Neural progenitor cell (in vitro differentiated cells): ENCODE measurements around the gene EHMT1. TPM values are rescaled to one million over a fixed set of nuclear protein-coding genes. Genes with fewer than 3 reads are reported as not detected.
"Not testable (repeated sequence)": the region's sequence is repeated elsewhere in the genome, so short reads cannot be mapped to it uniquely, and the experiment has no call there.

ENCODE experiments used
- DNase-seq: peaks from one replicate; pipeline ENCODE4 v3.0.0-alpha.2; 2016; ENCODE audit warnings: low spot score
- H2AFZ ChIP-seq: fragments of 200-600 bp; sonication (generic); replicated peaks from 2 replicates; pipeline ENCODE4 v1.6.1; 2016; ENCODE audit warnings: antibody characterized with exemption
- H3F3A ChIP-seq: fragments of 200-600 bp; sonication (generic); 2 replicates; pipeline ENCODE4 v1.6.1; 2016; ENCODE audit warnings: antibody characterized with exemption, low read depth
- H3K27ac ChIP-seq: fragments of 200-600 bp; sonication (generic); 2 replicates; pipeline ENCODE4 v1.5.1; 2016; ENCODE audit warnings: mild to moderate bottlenecking
- H3K27me3 ChIP-seq: fragments of 200-600 bp; sonication (generic); 2 replicates; pipeline ENCODE4 v1.6.1; 2016; ENCODE audit warnings: mild to moderate bottlenecking, moderate library complexity
- H3K36me3 ChIP-seq: fragments of 200-600 bp; sonication (generic); 2 replicates; pipeline ENCODE4 v1.5.1; 2016
- H3K4me1 ChIP-seq: fragments of 200-600 bp; sonication (generic); 2 replicates; pipeline ENCODE4 v1.6.1; 2016; ENCODE audit warnings: mixed run types
- H3K4me2 ChIP-seq: fragments of 200-600 bp; sonication (generic); 2 replicates; pipeline ENCODE4 v1.6.1; 2016
- H3K4me3 ChIP-seq: fragments of 200-600 bp; sonication (generic); 2 replicates; pipeline ENCODE4 v1.5.1; 2016
- H3K79me2 ChIP-seq: fragments of 200-600 bp; sonication (generic); 2 replicates; pipeline ENCODE4 v1.6.1; 2016; ENCODE audit warnings: low read depth
- H3K9ac ChIP-seq: fragments of 200-600 bp; sonication (generic); 2 replicates; pipeline ENCODE4 v1.6.1; 2016
- H3K9me3 ChIP-seq: fragments of 200-600 bp; sonication (generic); 2 replicates; pipeline ENCODE4 v1.5.1; 2016; ENCODE audit warnings: low read depth
- H4K20me1 ChIP-seq: fragments of 200-600 bp; sonication (generic); 2 replicates; pipeline ENCODE4 v1.6.1; 2016; ENCODE audit warnings: low read depth
- H3K27ac Mint-ChIP-seq: 3 replicates; pipeline ENCODE4 v1.8.0; 2021; ENCODE audit warnings: mixed read lengths
- H3K27me3 Mint-ChIP-seq: 2 replicates; pipeline ENCODE4 v1.8.0; 2022; ENCODE audit warnings: low read depth, mild to moderate bottlenecking, inconsistent platforms, moderate library complexity, mixed read lengths; ENCODE audit not compliant: insufficient read depth
- H3K36me3 Mint-ChIP-seq: 3 replicates; pipeline ENCODE4 v1.8.0; 2021; ENCODE audit warnings: mixed read lengths
- H3K4me1 Mint-ChIP-seq: 3 replicates; pipeline ENCODE4 v1.8.0; 2021; ENCODE audit warnings: mixed read lengths
- H3K4me3 Mint-ChIP-seq: 3 replicates; pipeline ENCODE4 v1.8.0; 2021; ENCODE audit warnings: mild to moderate bottlenecking, moderate library complexity, mixed read lengths
- H3K9me3 Mint-ChIP-seq: 3 replicates; pipeline ENCODE4 v1.8.0; 2020; ENCODE audit warnings: mixed read lengths
- CTCF ChIP-seq: fragments of 200-600 bp; sonication (generic); IDR thresholded peaks from 2 replicates; pipeline ENCODE4 v1.5.1; 2017; ENCODE audit warnings: antibody characterized with exemption, mild to moderate bottlenecking
- EZH2 ChIP-seq: fragments of 200-600 bp; sonication (generic); IDR thresholded peaks from 2 replicates; pipeline ENCODE4 v1.6.1; 2017; ENCODE audit warnings: antibody characterized with exemption, mild to moderate bottlenecking, moderate library complexity
- EZH2phosphoT487 ChIP-seq: fragments of 200-600 bp; sonication (generic); IDR thresholded peaks from 2 replicates; pipeline ENCODE4 v1.6.1; 2017; ENCODE audit warnings: antibody characterized with exemption
- total RNA-seq: library from RNA; depleted of rRNA; stranded (reverse); fragments of >200 nt; gene quantifications from 2 replicates; pipeline ENCODE4 v1.2.3, GENCODE V29; 2015; ENCODE audit warnings: low replicate concordance

EHMT1 gene
- total RNA-seq, 1 donor from 2014 or later = 47.8 TPM

- Histone ChIP-seq H3K4me3 (no peak overlapping the region), H3K9me3 (no peaks in the 10 kb centered on the region), H2AFZ (no peak overlapping the region), H3K4me2 (no peak overlapping the region), H3K36me3 (no peaks in the 10 kb centered on the region), H3K4me1 (peaks cover 13% of the 10 kb centered on the region), H3K9ac (no peak overlapping the region), H4K20me1 (peaks cover 4% of the 10 kb centered on the region), H3K27ac (no peak overlapping the region), H3K79me2 (peaks cover 46% of the 10 kb centered on the region), H3F3A (peaks cover 25% of the 10 kb centered on the region), H3K27me3 (no peaks in the 10 kb centered on the region)
- Mint-ChIP-seq H3K4me1 (peaks cover 4% of the 10 kb centered on the region), H3K27ac (peak overlapping the region; percentile 10), H3K36me3 (peaks cover 46% of the 10 kb centered on the region), H3K27me3 (peaks cover 8% of the 10 kb centered on the region), H3K4me3 (peak overlapping the region; percentile 6), H3K9me3 (peaks cover 19% of the 10 kb centered on the region)
- DNase-seq = no peak
- TF ChIP-seq EZH2 (no peak), CTCF (no peak), EZH2phosphoT487 (no peak)
These were observed 102.7 kb downstream of the EHMT1 start for GRCh38 chr9:137721479-137721878.

- Histone ChIP-seq H3K36me3 (no peaks in the 10 kb centered on the region), H3F3A (peaks cover 25% of the 10 kb centered on the region), H2AFZ (no peak overlapping the region), H3K9ac (no peak overlapping the region), H3K4me1 (peaks cover 13% of the 10 kb centered on the region), H3K27me3 (no peaks in the 10 kb centered on the region), H4K20me1 (peaks cover 4% of the 10 kb centered on the region), H3K27ac (no peak overlapping the region), H3K4me2 (no peak overlapping the region), H3K79me2 (peaks cover 50% of the 10 kb centered on the region), H3K9me3 (no peaks in the 10 kb centered on the region), H3K4me3 (no peak overlapping the region)
- H3K27ac Mint-ChIP-seq = peak overlapping the region; percentile 10
- peak; percentile 48 for TF ChIP-seq CTCF
- TF ChIP-seq EZH2 = no peak
- no peak for TF ChIP-seq EZH2phosphoT487
- no peak overlapping the region for H3K4me3 Mint-ChIP-seq
- H3K36me3 Mint-ChIP-seq = peaks cover 48% of the 10 kb centered on the region
- peaks cover 4% of the 10 kb centered on the region for H3K4me1 Mint-ChIP-seq
- H3K9me3 Mint-ChIP-seq = peaks cover 22% of the 10 kb centered on the region
- no peak for DNase-seq
- H3K27me3 Mint-ChIP-seq = peaks cover 8% of the 10 kb centered on the region
These were observed 103.1 kb downstream of the EHMT1 start for GRCh38 chr9:137721899-137722298.

- Histone ChIP-seq H3K36me3 (no peaks in the 10 kb centered on the region), H3K9ac (no peak overlapping the region), H3F3A (peaks cover 25% of the 10 kb centered on the region), H4K20me1 (peaks cover 4% of the 10 kb centered on the region), H3K79me2 (peaks cover 56% of the 10 kb centered on the region), H2AFZ (no peak overlapping the region), H3K9me3 (no peaks in the 10 kb centered on the region), H3K4me2 (no peak overlapping the region), H3K27ac (peak overlapping the region; percentile 35), H3K27me3 (no peaks in the 10 kb centered on the region), H3K4me1 (peaks cover 13% of the 10 kb centered on the region), H3K4me3 (no peak overlapping the region)
- Mint-ChIP-seq H3K9me3 (peaks cover 26% of the 10 kb centered on the region), H3K36me3 (peaks cover 49% of the 10 kb centered on the region), H3K27me3 (peaks cover 8% of the 10 kb centered on the region), H3K27ac (peak overlapping the region; percentile 78), H3K4me3 (no peak overlapping the region), H3K4me1 (peaks cover 4% of the 10 kb centered on the region)
- TF ChIP-seq EZH2 (no peak), CTCF (no peak), EZH2phosphoT487 (no peak)
- no peak for DNase-seq
These were observed 103.7 kb downstream of the EHMT1 start for GRCh38 chr9:137722481-137722880.

- H3K9ac ChIP-seq, H3K36me3 ChIP-seq, H3K27ac Mint-ChIP-seq, H3K4me3 Mint-ChIP-seq, H3K4me3 ChIP-seq, H3K27me3 ChIP-seq, H4K20me1 ChIP-seq, H3K4me1 Mint-ChIP-seq, H3K27me3 Mint-ChIP-seq, H2AFZ ChIP-seq, DNase-seq, H3K9me3 ChIP-seq: not testable (repeated sequence)
- Mint-ChIP-seq H3K9me3 (peaks cover 23% of the 10 kb centered on the region), H3K36me3 (peaks cover 49% of the 10 kb centered on the region)
- Histone ChIP-seq H3K79me2 (peaks cover 62% of the 10 kb centered on the region), H3K4me2 (peak overlapping the region; percentile 50), H3K27ac (peak overlapping the region; percentile 69), H3F3A (peaks cover 25% of the 10 kb centered on the region), H3K4me1 (peaks cover 13% of the 10 kb centered on the region)
These were observed 104.6 kb downstream of the EHMT1 start for GRCh38 chr9:137723356-137723755.
